ENCODE measurements around the gene PDZK1IP1.
"Not testable (repeated sequence)": the region's sequence is repeated elsewhere in the genome, so short reads cannot be mapped to it uniquely, and the experiment has no call there.

PDZK1IP1 gene

DNA sequence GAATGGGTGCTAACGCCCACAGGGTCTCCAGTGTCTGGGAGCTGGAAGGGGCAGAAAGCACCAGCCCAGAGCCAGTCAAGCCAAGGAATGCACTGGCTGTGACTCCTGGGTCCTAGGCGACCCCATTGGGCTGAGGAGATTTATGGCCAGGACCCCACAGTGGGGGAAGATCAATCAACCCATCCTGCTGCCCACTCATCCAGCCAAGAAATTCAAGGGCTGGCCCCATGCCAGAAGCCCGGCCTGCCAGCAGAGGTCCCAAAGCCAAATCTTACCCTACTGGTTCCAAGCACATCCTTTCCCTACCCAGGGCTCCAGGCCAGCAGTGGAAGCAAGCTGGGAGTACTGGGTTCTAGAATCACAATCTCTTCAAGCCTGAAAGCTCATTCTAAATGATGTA, 6.8 kb upstream of the PDZK1IP1 start:
- DNase-seq (ENCODE audit: low spot score): no peak

DNA sequence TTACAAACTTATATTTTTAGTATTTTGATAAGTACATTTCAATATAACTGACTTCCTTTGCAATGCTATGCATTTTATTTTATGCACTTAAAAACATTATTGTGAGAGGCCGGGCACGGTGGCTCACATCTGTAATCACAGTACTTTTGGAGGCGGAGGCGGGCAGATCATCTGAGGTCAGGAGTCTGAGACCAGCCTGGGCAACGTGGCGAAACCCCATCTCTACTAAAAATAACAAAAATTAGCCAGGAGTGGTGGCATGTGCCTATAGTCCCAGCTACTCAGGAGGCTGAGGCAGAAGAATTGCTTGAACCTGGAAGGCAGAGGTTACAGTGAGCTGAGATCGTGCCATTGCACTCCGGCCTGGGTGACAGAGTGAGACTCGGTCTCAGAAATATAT, 6.1 kb upstream of the PDZK1IP1 start:
- DNase-seq (ENCODE audit: low spot score): not testable (repeated sequence)

DNA sequence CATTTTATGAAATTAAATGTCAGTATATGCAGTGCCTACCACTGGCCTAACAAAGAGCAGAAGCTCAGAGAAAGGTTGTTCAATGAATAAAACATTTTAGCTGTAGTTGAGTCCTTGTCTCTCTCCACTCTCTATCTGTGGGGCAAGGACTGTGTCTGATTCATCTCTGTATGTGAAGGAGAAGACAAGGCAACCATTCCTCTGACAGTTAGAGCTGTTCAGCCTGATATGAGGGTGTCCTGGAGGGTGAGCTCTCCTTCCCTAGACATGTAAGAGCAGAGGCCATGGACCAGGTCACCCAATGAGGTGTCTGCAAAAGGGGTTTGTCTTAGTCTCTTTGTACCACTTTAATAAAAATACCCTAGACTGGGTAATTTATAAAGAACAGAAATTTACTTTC, 4.5 kb upstream of the PDZK1IP1 start:
- no peak for DNase-seq (ENCODE audit: low spot score)

DNA sequence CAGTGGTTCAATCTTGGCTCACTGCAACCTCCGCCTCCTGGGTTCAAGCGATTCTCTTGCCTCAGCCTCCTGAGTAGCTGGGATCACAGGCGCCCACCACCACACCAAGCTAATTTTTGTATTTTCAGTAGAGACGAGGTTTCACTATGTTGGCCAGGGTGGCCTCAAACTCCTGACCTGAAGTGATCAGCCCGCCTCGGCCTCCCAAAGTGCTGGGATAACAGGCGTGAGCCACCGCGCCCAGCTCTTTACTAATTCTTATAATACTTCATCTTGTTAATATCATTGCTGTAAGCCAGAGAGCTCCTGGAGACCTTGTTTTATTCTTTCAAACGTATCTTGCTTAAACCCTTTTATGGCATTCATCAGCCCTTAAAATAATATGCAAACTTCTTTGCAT, 3.7 kb upstream of the PDZK1IP1 start:
- DNase-seq (ENCODE audit: low spot score): not testable (repeated sequence)

DNA sequence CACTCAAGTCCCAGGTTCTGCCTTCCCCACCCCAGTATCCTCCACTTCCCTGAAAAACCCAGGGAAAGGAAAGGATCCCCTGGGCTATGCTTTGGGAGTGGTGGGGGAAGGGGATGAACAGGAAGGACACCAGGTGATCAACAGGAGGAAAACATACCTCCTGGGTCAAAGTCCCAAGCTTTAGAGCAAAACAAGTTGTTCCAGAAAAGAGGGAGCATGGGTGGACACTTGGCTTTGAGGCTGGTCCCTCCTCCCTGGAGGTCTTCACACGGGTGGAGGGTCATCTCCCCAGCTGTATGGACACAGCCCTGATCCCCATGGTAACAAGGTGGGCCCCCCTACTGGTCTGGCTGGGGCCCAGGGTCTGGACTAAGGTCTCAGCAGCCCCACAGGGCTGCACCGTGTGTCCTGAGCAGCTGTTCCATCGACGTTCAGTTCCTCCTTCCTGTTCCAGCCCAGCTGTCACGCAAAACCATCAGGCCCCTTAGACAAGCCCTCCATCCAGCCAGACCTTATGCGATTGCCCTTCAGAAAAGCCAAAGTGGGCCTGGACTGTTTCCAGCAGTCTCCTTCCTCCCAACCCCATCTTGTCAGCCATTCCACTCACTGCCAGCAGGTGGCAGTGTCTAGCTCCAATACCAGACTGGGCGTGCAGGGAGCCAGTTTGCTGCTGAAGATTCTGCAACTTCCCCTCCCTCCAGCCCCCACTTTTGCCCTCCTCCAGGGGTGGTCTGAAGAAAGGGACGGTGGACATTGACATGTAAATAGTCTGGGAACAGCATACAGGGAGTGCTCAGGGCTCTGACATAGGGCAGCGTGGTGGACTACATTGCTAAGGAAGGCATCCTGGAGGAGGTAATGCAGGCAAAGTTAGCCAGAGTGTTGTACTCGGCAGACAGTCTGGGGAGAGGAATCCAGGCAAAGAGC, 2.9 kb upstream of the PDZK1IP1 start:
- peak; percentile 79 for DNase-seq (ENCODE audit: low spot score)

DNA sequence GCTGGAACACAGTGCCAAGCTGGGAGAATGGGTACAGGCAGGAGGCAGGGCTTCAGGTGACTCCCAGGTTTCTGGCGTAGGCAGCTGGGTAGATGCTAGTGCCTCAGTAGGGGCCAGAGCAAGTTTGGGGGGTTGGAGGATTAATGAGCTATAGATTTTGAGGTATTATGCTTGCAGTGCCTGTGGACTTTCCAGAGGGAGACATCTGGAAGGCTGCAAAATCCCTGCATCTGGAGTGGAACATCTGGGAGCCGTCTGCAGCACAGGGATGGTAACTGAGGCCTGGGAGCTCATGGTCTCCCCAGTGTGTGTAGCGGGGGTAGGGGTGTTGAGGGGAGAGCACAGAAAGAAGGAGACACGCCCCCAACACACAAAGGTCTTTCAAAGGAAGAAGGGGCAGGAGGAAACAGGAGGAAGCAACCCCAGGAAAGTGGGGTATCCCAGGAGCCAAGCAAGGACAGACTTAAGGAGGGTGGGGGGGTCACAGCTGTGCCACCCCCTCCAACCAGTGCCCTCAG, 2.2 kb upstream of the PDZK1IP1 start:
- DNase-seq (ENCODE audit: low spot score): no peak

DNA sequence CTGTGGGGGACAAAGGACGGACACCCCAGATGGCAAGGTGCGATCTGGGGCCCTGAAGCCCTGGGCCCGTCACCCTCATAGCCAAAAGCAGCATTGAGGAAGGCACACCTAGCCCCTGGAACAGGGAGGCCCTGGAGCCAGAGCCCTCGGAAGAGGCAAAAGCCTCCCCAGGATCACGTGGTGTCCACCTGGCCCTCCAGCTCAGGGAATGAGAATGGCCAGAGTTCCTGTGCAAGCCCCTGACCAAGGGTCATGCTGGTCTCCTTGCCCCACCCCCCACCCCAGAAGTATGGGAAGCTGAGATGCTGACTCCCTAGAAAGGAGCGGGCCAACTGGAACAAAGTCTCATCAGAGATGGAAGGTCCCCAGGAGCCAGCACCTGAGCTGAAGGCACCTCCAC, 1.0 kb upstream of the PDZK1IP1 start:
- no peak for DNase-seq (ENCODE audit: low spot score)

DNA sequence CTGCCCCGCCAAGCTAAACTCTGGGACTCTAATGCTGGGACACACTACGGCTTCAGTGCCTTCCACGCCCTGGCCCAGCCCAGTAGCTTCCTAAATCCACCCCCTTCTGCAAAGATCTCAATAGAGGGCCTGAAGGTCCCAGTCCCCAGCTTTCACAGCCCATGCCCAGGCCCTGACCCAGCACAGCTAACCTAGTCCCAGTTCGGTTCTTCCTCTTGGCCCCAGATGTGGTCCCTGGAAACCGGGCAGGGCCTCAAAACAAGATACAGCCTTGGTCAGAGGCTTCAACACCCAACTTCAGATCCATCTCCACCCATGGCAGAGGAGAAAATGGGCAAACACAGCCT, 646 bp upstream of the PDZK1IP1 start:
- DNase-seq (ENCODE audit: low spot score): no peak

DNA sequence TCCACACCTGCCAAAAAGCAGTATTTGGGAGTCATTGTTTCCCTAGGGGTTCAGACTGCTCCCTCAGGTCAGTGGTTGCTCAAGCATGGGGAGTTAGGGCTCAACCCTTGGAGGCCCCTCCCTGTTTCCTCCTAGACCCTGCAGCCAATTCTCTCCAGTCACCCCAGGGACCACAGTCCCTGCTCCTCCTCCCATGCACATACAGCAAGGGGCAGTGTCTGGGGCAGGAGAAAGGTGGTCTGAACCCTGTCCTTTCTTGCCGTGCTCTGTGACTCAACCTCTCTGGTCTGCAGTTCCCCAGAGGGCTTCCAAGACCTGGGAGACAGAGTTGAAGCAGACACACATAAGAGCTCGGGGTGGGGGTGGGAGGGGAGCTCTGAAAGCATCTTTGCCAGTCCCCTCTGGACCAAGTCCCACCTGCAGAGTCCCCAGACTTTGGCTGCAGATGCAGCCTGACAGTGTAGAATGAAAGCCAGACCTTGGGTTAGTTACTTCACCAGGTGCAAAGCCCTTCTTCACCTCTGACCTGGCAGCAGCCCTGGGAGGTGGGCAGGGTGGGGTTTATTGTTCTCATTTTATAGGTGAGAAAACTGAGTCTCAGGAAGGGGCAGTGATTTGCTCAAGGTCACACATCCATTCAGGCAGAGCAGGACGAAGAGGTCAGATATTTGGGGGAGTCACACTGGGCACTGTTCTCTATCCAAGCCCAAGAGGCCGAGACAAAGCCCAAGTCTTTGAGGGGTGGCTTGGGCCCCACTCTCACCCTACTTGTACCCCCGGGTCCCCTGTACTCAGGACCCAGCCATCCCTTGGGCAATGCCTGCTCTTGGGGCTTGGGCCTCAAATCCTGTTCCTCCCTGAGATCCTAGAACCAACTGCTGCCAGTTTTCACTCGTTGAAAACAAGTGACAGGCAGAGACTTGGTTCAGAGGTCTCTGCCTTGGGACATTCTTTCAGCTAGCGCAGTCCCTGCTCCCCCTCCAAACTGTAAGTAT, 748 bp downstream of the PDZK1IP1 start:
- peak; percentile 36 for DNase-seq (ENCODE audit: low spot score)

DNA sequence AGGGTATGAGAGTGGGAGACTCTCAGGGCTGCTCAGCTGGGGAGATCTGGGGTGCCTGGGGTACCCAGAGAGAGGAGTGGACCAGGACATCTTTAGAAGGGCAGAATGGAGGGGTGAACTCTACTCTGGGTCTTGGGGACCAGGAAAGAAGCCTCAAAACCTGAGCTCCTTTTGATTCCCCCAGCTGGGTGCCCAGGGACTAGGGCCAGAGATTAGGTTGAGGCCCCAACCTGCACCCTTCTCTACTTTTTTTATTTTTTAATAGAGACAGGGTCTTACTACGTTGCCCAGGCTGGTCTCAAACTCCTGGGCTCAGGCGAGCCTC, 1.9 kb downstream of the PDZK1IP1 start:
- no peak for DNase-seq (ENCODE audit: low spot score)

GRCh38 chr1:47187231-47187925, 2.5 kb downstream of the PDZK1IP1 start:
- DNase-seq (ENCODE audit: low spot score): peak; percentile 17

DNA sequence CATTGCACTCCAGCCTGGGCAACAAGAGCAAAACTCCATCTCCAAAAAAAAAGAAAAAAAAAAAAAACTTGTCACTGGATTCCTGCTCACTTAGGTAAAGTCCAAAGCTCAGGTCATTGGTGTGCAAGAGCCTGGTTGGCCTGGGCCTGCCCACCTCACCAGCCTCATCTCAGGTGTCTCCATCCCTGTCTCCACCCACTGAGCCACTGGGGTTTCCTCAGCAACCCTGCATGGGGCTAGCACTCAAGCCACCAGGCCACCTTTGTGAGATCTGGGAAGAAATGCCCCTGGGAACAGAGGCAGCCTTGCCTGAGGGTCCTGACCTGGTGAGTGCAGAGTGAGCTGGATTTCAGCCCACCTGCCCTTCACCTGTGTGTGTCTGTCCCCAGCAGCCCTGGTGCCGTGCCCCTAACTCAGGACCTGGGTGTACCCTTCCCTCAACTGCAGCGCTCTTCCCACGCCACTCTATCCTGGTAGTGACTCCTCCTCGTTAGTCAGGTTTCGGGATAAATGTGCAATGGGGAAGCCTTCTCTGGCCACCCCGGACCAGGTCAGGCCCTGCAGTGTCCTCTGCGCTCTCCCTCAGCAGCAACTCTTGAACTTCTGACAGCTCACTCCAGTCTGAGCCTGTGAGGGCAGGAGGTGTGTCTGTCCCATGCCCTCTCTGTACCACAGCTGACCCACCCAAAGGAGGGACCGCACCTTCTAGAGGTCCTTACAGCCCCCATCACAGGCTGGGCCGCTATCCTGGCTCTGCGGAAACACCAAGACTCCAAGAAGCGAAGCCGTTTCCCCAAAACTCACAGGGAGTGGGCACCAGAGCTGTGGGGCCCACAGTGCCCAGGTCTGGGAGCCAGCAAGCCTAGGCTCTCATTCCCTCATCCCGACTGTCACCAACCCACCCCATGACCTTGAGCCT, 3.3 kb downstream of the PDZK1IP1 start:
- DNase-seq (ENCODE audit: low spot score): peak; percentile 63

DNA sequence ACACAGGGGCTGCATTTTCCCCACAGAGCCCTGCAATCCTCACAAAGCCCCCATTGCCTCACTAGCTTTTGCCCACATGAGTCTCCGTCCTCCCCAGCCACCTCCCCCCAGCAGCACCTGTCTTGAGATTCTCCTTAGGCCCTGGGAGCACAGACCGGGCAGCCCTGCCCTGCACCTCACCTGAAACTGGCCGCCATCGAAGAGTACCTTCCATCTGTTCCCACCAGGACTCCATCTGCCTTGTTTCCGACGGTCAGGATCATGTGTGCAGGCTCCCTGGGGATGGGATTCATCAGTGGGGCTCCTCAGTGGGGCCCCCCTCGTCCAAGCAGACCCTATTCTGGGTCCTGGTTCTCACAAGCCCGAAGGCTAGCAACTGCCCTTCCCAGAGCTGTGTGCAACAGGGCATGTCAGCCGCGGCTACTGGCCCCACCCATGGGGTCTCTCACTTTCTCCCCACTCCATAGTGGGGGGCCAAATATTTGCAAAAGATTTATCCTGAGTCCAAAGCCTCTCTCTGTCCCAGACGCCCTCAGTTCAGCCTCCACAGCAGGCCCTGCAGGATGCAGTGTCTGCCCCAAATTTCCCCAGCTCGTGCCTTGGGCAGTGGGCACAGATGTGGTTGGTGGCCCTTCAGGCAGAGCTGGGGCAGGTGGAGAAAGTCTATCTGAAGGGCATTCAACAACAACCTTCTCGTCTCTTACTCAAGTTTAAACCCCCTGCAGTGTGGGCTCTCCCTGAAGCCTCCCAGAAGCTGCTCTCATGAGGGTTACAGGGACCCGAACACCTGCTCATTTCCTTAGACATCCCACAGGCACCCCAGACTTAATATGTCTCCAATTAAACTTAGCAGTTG, 4.8 kb downstream of the PDZK1IP1 start:
- DNase-seq (ENCODE audit: low spot score): no peak

GRCh38 chr1:47184090-47184821, 5.6 kb downstream of the PDZK1IP1 start:
- peak; percentile 95 for DNase-seq (ENCODE audit: low spot score)

DNA sequence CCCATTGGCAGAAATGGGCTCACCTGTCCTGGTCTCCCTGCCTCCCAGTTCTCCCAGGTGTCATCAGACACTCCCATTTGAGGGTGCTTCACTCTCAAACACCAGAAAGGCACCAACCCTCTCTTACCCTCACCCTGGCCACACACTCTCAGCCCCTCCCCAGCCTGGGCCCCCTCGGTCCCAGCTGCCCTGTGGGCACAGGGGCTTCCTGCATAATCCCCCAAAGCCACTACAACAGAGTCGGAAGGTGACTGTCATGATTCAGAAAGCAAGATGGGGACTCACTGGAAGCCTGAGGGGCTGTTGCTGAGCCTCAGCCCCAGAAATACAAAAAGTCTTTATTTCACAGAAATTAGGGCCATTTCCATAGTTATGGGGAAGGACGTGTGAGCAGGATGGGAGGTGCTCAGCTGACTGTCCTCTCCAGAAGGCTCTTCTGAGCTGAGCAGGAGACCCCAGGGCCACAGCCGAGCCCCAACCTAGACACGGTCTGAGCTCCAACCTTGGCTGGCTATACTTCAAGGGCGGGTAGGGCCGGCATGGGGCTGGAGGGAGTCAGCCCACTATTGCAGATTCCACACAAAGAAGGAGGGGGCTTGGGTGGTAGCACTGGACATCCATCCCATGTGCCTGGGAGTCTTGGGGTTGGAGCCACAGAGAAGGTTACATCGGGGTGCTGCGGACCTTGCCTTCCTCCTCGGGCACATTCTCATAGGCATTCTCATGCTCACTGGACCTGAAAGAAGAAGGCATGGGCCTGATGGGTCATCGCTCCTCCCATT, 6.3 kb downstream of the PDZK1IP1 start:
- no peak for DNase-seq (ENCODE audit: low spot score)

DNA sequence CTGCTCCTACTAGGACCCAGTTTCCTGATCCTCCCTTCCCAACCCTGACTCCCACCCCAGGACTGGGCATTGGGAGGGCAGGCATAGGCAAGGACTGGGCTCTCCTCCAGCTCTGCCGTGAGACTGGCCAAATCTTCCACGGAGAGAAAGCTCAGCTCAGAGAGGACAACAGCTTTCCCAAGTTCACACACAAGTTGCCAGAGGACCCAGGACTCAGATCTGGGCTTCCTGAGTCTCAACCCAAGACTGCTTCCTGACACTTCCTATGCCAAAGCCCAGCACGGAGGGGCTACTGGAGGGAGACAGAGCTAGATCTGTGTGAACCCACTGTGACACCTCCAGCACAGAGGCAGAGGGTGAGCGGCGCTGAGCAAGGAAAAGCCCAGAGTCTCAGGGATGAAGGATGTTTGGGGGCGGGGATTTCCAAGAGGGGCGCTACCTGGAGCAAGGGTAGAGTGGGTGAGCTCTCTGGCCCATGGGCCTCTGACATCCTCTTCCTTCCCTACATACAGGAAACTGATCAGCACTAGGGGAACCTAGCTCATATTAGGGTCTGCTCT, 7.1 kb downstream of the PDZK1IP1 start:
- no peak for DNase-seq (ENCODE audit: low spot score)

- peak; percentile 98 for DNase-seq (ENCODE audit: low spot score)
These were observed 7.7 kb downstream of the PDZK1IP1 start for GRCh38 chr1:47181955-47182675.

All from kidney tubule cell (primary cell).